ENCODE results near the gene CRYZL1.

GRCh38 chr21:33655588-33656221 lies 14.2 kb upstream of the CRYZL1 start:
- TF ChIP-seq ZNF274 (IDR thresholded peaks at IDR 0.05; ENCODE audit: low read depth, low read length) (no peak), YY1 (IDR thresholded peaks at IDR 0.05; ENCODE audit: insufficient read depth, insufficient read length) (no peak), SUZ12 (IDR thresholded peaks at IDR 0.05; ENCODE audit: extremely low read depth, insufficient read depth, insufficient read length) (no peak)
